WTC11 (cell line): Measurements from ENCODE around the gene AKAP14. TPM values are rescaled to one million over a fixed set of nuclear protein-coding genes. Genes with fewer than 3 reads are reported as not detected.

Source experiments
- ATAC-seq: fragments of 200-7000 bp; cut with Tn5 transposase; 2 replicates; pipeline ENCODE4 v1.10.0; 2021; ENCODE audit warnings: mild to moderate bottlenecking, moderate library complexity
- CTCF ChIA-PET: fragments of 300-600 bp; sonication (Branson Sonifier 250); formaldehyde crosslinking; loops from one replicate; lab custom pipeline; 2021; ENCODE audit warnings: antibody characterized with exemption; lab: Charles Lee
- POLR2A ChIA-PET: fragments of 350-600 bp; sonication (Branson Sonifier 250); formaldehyde crosslinking; loops from one replicate; lab custom pipeline; 2021; ENCODE audit warnings: antibody characterized with exemption; lab: Charles Lee
- DNase-seq: peaks from one replicate; pipeline ENCODE4 v3.0.0; 2021; ENCODE audit warnings: low spot score
- H3K27ac Mint-ChIP-seq: 2 replicates; pipeline ENCODE4 v1.8.0; 2021; ENCODE audit warnings: mixed read lengths
- H3K27me3 Mint-ChIP-seq: 2 replicates; pipeline ENCODE4 v1.8.0; 2021; ENCODE audit warnings: low read depth, mild to moderate bottlenecking, moderate library complexity, mixed read lengths
- H3K36me3 Mint-ChIP-seq: 2 replicates; pipeline ENCODE4 v1.8.0; 2021; ENCODE audit warnings: mixed read lengths
- H3K4me1 Mint-ChIP-seq: 2 replicates; pipeline ENCODE4 v1.8.0; 2022; ENCODE audit warnings: mixed read lengths
- H3K4me3 Mint-ChIP-seq: 2 replicates; pipeline ENCODE4 v1.8.0; 2021; ENCODE audit warnings: mild to moderate bottlenecking, moderate library complexity, mixed read lengths
- H3K9me3 Mint-ChIP-seq: 2 replicates; pipeline ENCODE4 v1.8.0; 2021; ENCODE audit warnings: mixed read lengths
- AFF4 ChIP-seq: sonication (generic); formaldehyde crosslinking; IDR thresholded peaks from 2 replicates; pipeline ENCODE4 v1.8.1; 2023; ENCODE audit warnings: mild to moderate bottlenecking, missing genetic modification reagents, borderline replicate concordance
- CREM ChIP-seq: sonication (generic); formaldehyde crosslinking; IDR thresholded peaks from 2 replicates; pipeline ENCODE4 v1.8.1; 2022; ENCODE audit warnings: mild to moderate bottlenecking, missing genetic modification reagents, moderate library complexity
- FOXK1 ChIP-seq: sonication (generic); formaldehyde crosslinking; IDR thresholded peaks from 2 replicates; pipeline ENCODE4 v1.8.0; 2022; ENCODE audit warnings: mild to moderate bottlenecking, moderate library complexity, missing genetic modification reagents
- FOXP4 ChIP-seq: sonication (generic); formaldehyde crosslinking; IDR thresholded peaks from 2 replicates; pipeline ENCODE4 v1.8.0; 2022; ENCODE audit warnings: mild to moderate bottlenecking, missing genetic modification reagents
- GABPB1 ChIP-seq: sonication (generic); formaldehyde crosslinking; IDR thresholded peaks from 2 replicates; pipeline ENCODE4 v1.8.1; 2023; ENCODE audit warnings: mild to moderate bottlenecking, missing genetic modification reagents
- IRF2 ChIP-seq: sonication (generic); formaldehyde crosslinking; IDR thresholded peaks from 2 replicates; pipeline ENCODE4 v1.8.0; 2022; ENCODE audit warnings: low read depth, missing genetic modification reagents, borderline replicate concordance
- MXD4 ChIP-seq: fragments of 250-450 bp; sonication (Bioruptor Pico); IDR thresholded peaks from 2 replicates; pipeline ENCODE4 v1.8.0; 2021; ENCODE audit warnings: mild to moderate bottlenecking, moderate library complexity, borderline replicate concordance
- NFATC4 ChIP-seq: fragments of 250-450 bp; sonication (Bioruptor Pico); IDR thresholded peaks from 2 replicates; pipeline ENCODE4 v1.9.0; 2021; ENCODE audit warnings: mild to moderate bottlenecking
- NFYB ChIP-seq: sonication (generic); formaldehyde crosslinking; conservative IDR thresholded peaks from 2 replicates; pipeline ENCODE4 v1.8.0; 2022; ENCODE audit warnings: low read depth, missing genetic modification reagents
- RORB ChIP-seq: fragments of 250-450 bp; sonication (Bioruptor Pico); IDR thresholded peaks from 2 replicates; pipeline ENCODE4 v1.9.0; 2021; ENCODE audit warnings: mild to moderate bottlenecking
- SP1 ChIP-seq: sonication (generic); formaldehyde crosslinking; conservative IDR thresholded peaks from 2 replicates; pipeline ENCODE4 v1.8.1; 2022; ENCODE audit warnings: missing genetic modification reagents
- TEAD4 ChIP-seq: sonication (generic); formaldehyde crosslinking; IDR thresholded peaks from 2 replicates; pipeline ENCODE4 v1.8.0; 2022; ENCODE audit warnings: mild to moderate bottlenecking, missing genetic modification reagents
- ZNF263 ChIP-seq: sonication (generic); formaldehyde crosslinking; IDR thresholded peaks from 2 replicates; pipeline ENCODE4 v1.8.1; 2022; ENCODE audit warnings: low read depth, mild to moderate bottlenecking, moderate library complexity, missing genetic modification reagents
- ZNF281 ChIP-seq: sonication (generic); formaldehyde crosslinking; IDR thresholded peaks from 2 replicates; pipeline ENCODE4 v1.8.0; 2023; ENCODE audit warnings: mild to moderate bottlenecking, missing genetic modification reagents
- ZNF512 ChIP-seq: sonication (generic); formaldehyde crosslinking; IDR thresholded peaks from 2 replicates; pipeline ENCODE4 v1.8.1; 2022; ENCODE audit warnings: missing genetic modification reagents, borderline replicate concordance
- total RNA-seq: library from RNA; stranded (reverse); gene quantifications from 3 replicates; pipeline ENCODE4 v1.2.3, GENCODE V29; 2021
- TF ChIP-seq, protein P1 (sequence below): fragments of 250-450 bp; sonication (Bioruptor Pico); IDR thresholded peaks from 2 replicates; pipeline ENCODE4 v1.8.0; 2021; ENCODE audit warnings: mild to moderate bottlenecking
- TF ChIP-seq, protein P2 (sequence below): sonication (generic); formaldehyde crosslinking; IDR thresholded peaks from 2 replicates; pipeline ENCODE4 v1.8.0; 2022; ENCODE audit warnings: mild to moderate bottlenecking, missing genetic modification reagents
- TF ChIP-seq, protein P3 (sequence below): sonication (generic); formaldehyde crosslinking; IDR thresholded peaks from 2 replicates; pipeline ENCODE4 v1.8.0; 2023; ENCODE audit warnings: missing genetic modification reagents
- TF ChIP-seq, protein P4 (sequence below): sonication (generic); formaldehyde crosslinking; IDR thresholded peaks from 2 replicates; pipeline ENCODE4 v1.8.0; 2022; ENCODE audit warnings: mild to moderate bottlenecking, missing genetic modification reagents

Gene AKAP14
- total RNA-seq, 1 experiment from 2014 or later: not detected

GRCh38 chrX:119853444-119853843 lies 42.2 kb upstream of the AKAP14 start:
- Mint-ChIP-seq H3K4me3 (peak overlapping the region; percentile 90), H3K27ac (peak overlapping the region; percentile 94; the same call in 1 of the 2 replicates), H3K4me1 (0 out of 2 replicates have a peak, but pooled peaks cover 4% of the 10 kb centered on the region), H3K9me3 (no peaks in the 10 kb centered on the region), H3K27me3 (no peaks in the 10 kb centered on the region; the same call in 1 of the 2 replicates), H3K36me3 (peaks cover 24% of the 10 kb centered on the region)
- ATAC-seq (no peak), DNase-seq (no peak)
- TF ChIP-seq FOXP4 (CRISPR knock-in tag) (no peak), FOXK1 (CRISPR knock-in tag) (no peak), ZNF512 (no peak), GABPB1 (CRISPR knock-in tag) (no peak), IRF2 (CRISPR knock-in tag) (no peak), NFYB (CRISPR knock-in tag) (no peak), TEAD4 (CRISPR knock-in tag) (no peak), ZNF281 (CRISPR knock-in tag) (no peak), CREM (CRISPR knock-in tag) (no peak), SP1 (CRISPR knock-in tag) (no peak)
- TF ChIP-seq, protein P1, sequence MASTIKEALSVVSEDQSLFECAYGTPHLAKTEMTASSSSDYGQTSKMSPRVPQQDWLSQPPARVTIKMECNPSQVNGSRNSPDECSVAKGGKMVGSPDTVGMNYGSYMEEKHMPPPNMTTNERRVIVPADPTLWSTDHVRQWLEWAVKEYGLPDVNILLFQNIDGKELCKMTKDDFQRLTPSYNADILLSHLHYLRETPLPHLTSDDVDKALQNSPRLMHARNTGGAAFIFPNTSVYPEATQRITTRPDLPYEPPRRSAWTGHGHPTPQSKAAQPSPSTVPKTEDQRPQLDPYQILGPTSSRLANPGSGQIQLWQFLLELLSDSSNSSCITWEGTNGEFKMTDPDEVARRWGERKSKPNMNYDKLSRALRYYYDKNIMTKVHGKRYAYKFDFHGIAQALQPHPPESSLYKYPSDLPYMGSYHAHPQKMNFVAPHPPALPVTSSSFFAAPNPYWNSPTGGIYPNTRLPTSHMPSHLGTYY (CRISPR knock-in tag): no peak
- TF ChIP-seq, protein P2, sequence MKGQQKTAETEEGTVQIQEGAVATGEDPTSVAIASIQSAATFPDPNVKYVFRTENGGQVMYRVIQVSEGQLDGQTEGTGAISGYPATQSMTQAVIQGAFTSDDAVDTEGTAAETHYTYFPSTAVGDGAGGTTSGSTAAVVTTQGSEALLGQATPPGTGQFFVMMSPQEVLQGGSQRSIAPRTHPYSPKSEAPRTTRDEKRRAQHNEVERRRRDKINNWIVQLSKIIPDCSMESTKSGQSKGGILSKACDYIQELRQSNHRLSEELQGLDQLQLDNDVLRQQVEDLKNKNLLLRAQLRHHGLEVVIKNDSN (CRISPR knock-in tag): no peak
- TF ChIP-seq, protein P3, sequence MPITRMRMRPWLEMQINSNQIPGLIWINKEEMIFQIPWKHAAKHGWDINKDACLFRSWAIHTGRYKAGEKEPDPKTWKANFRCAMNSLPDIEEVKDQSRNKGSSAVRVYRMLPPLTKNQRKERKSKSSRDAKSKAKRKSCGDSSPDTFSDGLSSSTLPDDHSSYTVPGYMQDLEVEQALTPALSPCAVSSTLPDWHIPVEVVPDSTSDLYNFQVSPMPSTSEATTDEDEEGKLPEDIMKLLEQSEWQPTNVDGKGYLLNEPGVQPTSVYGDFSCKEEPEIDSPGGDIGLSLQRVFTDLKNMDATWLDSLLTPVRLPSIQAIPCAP (CRISPR knock-in tag): no peak
- CTCF ChIA-PET: interaction anchor here (0.5 to 1.9 kb wide), 7 partner anchors 17 to 236 kb away, joined by 3 to 14 read pairs (median 4); partner anchors contain the start of gene SOWAHD
- POLR2A ChIA-PET: interaction anchor here (0.6 to 1.8 kb wide), 7 partner anchors 15 to 86 kb away, joined by 3 to 15 read pairs (median 4); partner anchors contain the start of genes AKAP14, RNF113A and RPL39

GRCh38 chrX:119870626-119871131 lies 25.0 kb upstream of the AKAP14 start:
- H3K9me3 Mint-ChIP-seq: no peaks in the 10 kb centered on the region
- H3K27ac Mint-ChIP-seq: peak overlapping the region; percentile 97
- no peak for DNase-seq
- CTCF ChIA-PET: interaction anchor here (1.1 to 1.4 kb wide), 2 partner anchors 17 kb away, joined by 4 to 7 read pairs; partner anchors contain the start of gene UPF3B
- peaks cover 10% of the 10 kb centered on the region; the same call in 1 of the 2 replicates for H3K4me1 Mint-ChIP-seq
- no peaks in the 10 kb centered on the region for H3K27me3 Mint-ChIP-seq
- no peak for ATAC-seq
- H3K4me3 Mint-ChIP-seq: peak overlapping the region; percentile 90
- H3K36me3 Mint-ChIP-seq: 0 out of 2 replicates have a peak, but pooled peaks cover under 1% of the 10 kb centered on the region
- POLR2A ChIA-PET: interaction anchor here (1.6 to 2.4 kb wide), 2 partner anchors 18 to 79 kb away, joined by 9 to 12 read pairs; partner anchors contain the start of genes RPL39 and UPF3B
- TF ChIP-seq ZNF263 (CRISPR knock-in tag) (no peak), MXD4 (no peak), RORB (CRISPR knock-in tag) (no peak), AFF4 (CRISPR knock-in tag) (no peak), NFATC4 (no peak)
- TF ChIP-seq, protein P4, sequence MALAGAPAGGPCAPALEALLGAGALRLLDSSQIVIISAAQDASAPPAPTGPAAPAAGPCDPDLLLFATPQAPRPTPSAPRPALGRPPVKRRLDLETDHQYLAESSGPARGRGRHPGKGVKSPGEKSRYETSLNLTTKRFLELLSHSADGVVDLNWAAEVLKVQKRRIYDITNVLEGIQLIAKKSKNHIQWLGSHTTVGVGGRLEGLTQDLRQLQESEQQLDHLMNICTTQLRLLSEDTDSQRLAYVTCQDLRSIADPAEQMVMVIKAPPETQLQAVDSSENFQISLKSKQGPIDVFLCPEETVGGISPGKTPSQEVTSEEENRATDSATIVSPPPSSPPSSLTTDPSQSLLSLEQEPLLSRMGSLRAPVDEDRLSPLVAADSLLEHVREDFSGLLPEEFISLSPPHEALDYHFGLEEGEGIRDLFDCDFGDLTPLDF (CRISPR knock-in tag): no peak
